SK-N-SH (cell line): ENCODE results near the gene PAXX. TPM values are rescaled to one million over a fixed set of nuclear protein-coding genes. Genes with fewer than 3 reads are reported as not detected.

Experiments used
- CTCF ChIA-PET: fragments of 300-600, 350-600 bp; formaldehyde crosslinking; extraction: SDS; loops from one replicate; lab custom pipeline; 2021; lab: Yijun Ruan, JAX
- POLR2A ChIA-PET: fragments of 350-600 bp; sonication (Branson Sonifier 250); formaldehyde crosslinking; extraction: SDS; loops from one replicate; lab custom pipeline; 2020; ENCODE audit warnings: antibody characterized with exemption, inconsistent platforms; lab: Yijun Ruan, JAX
- DNase-seq: peaks from one replicate; pipeline ENCODE4 v3.0.0; 2012
- H2AFZ ChIP-seq: fragments of 200-600 bp; sonication (generic); 2 replicates; pipeline ENCODE4 v1.8.1; 2016; ENCODE audit warnings: antibody characterized with exemption, mild to moderate bottlenecking, low read depth
- H3F3A ChIP-seq: fragments of 200-600 bp; sonication (generic); replicated peaks from 2 replicates; pipeline ENCODE3; 2016; ENCODE audit warnings: antibody characterized with exemption, mild to moderate bottlenecking; ENCODE audit not compliant: insufficient read depth
- H3K27ac ChIP-seq, 2 experiments: fragments of 200-500 bp in 1 of 2; fragments of 200-600 bp in 1 of 2; sonication (Bioruptor generic) in 1 of 2; sonication (generic), shearing (Covaris generic) in 1 of 2; 2 replicates each; pipeline versions ENCODE4 v1.5.1 to v1.6.1; 2014 to 2016; ENCODE audit warnings: low read depth in 2 of 2, inconsistent platforms in 1 of 2, low read length in 1 of 2, mild to moderate bottlenecking in 1 of 2, mixed read lengths in 1 of 2
- H3K27me3 ChIP-seq: fragments of 200-600 bp; sonication (generic), shearing (Covaris generic); 2 replicates; pipeline ENCODE4 v1.6.1; 2016; ENCODE audit warnings: mixed run types; ENCODE audit not compliant: insufficient read depth
- H3K36me3 ChIP-seq, 2 experiments: fragments of 200-500 bp in 1 of 2; fragments of 200-600 bp in 1 of 2; sonication (Bioruptor generic) in 1 of 2; sonication (generic) in 1 of 2; replicated peaks in 1 of 2; 2 replicates each; pipeline versions ENCODE3 to v1.5.1; 2014 to 2016; ENCODE audit warnings: low read length in 1 of 2, mild to moderate bottlenecking in 1 of 2; ENCODE audit not compliant: insufficient read depth in 2 of 2, control insufficient read depth in 1 of 2
- H3K4me1 ChIP-seq, 2 experiments: fragments of 200-500 bp in 1 of 2; fragments of 200-600 bp in 1 of 2; sonication (Bioruptor generic) in 1 of 2; sonication (generic), shearing (Covaris generic) in 1 of 2; 2 replicates each; pipeline versions ENCODE4 v1.5.1 to v1.6.1; 2014 to 2016; ENCODE audit warnings: low read depth in 1 of 2, low read length in 1 of 2, mixed run types in 1 of 2; ENCODE audit not compliant: insufficient read depth in 2 of 2, control insufficient read depth in 1 of 2
- H3K4me2 ChIP-seq: fragments of 200-600 bp; sonication (generic), shearing (Covaris generic); 2 replicates; pipeline ENCODE4 v1.6.1; 2017; ENCODE audit warnings: mixed run types
- H3K4me3 ChIP-seq, 2 experiments: fragments of 200-500 bp in 1 of 2; fragments of 200-600 bp in 1 of 2; sonication (Bioruptor generic) in 1 of 2; sonication (generic), shearing (Covaris generic) in 1 of 2; 2 replicates each; pipeline versions ENCODE4 v1.5.1 to v1.8.1; 2014 to 2016; ENCODE audit warnings: low read depth in 2 of 2, inconsistent platforms in 1 of 2, low read length in 1 of 2, mild to moderate bottlenecking in 1 of 2, mixed read lengths in 1 of 2, moderate library complexity in 1 of 2
- H3K79me2 ChIP-seq: fragments of 200-600 bp; sonication (generic); 2 replicates; pipeline ENCODE4 v1.8.1; 2017; ENCODE audit warnings: mild to moderate bottlenecking; ENCODE audit not compliant: insufficient read depth
- H3K9ac ChIP-seq: fragments of 200-600 bp; sonication (generic); 2 replicates; pipeline ENCODE4 v1.6.1; 2017; ENCODE audit warnings: mixed run types
- H3K9me2 ChIP-seq: fragments of 200-600 bp; sonication (generic); 2 replicates; pipeline ENCODE4 v1.6.1; 2017; ENCODE audit warnings: mixed run types
- H3K9me3 ChIP-seq: fragments of 200-600 bp; sonication (generic); 2 replicates; pipeline ENCODE4 v1.6.1; 2017; ENCODE audit warnings: mixed run types, mild to moderate bottlenecking, moderate library complexity
- H4K20me1 ChIP-seq: fragments of 200-600 bp; sonication (generic); 2 replicates; pipeline ENCODE4 v1.6.1; 2017; ENCODE audit warnings: mild to moderate bottlenecking, mixed run types; ENCODE audit not compliant: insufficient read depth
- CHD2 ChIP-seq: fragments of 150-350 bp; IDR thresholded peaks from 2 replicates; pipeline ENCODE4 v1.6.1; 2018; ENCODE audit warnings: low read length; ENCODE audit not compliant: partially characterized antibody
- ELF1 ChIP-seq: IDR thresholded peaks from 2 replicates; pipeline ENCODE4 v1.4.0; 2012
- EZH2phosphoT487 ChIP-seq: fragments of 200-600 bp; sonication (generic); IDR thresholded peaks from 2 replicates; pipeline ENCODE4 v1.6.1; 2017; ENCODE audit warnings: low read depth, mixed run types, mild to moderate bottlenecking, antibody characterized with exemption, moderate library complexity, borderline replicate concordance
- FOSL2 ChIP-seq: IDR thresholded peaks from 2 replicates; pipeline ENCODE4 v1.4.0; 2012; ENCODE audit warnings: low read depth, mild to moderate bottlenecking, moderate library complexity, borderline replicate concordance
- FOXM1 ChIP-seq: IDR thresholded peaks from 2 replicates; pipeline ENCODE4 v1.4.0; 2012; ENCODE audit warnings: low read depth, mild to moderate bottlenecking
- GABPA ChIP-seq: IDR thresholded peaks from 2 replicates; pipeline ENCODE4 v1.4.0; 2012; ENCODE audit warnings: low read depth, mild to moderate bottlenecking
- GATA2 ChIP-seq: sonication (generic); formaldehyde crosslinking; IDR thresholded peaks from 2 replicates; pipeline ENCODE4 v1.5.0; 2020; ENCODE audit warnings: mild to moderate bottlenecking, missing genetic modification reagents
- JUND ChIP-seq: IDR thresholded peaks from 2 replicates; pipeline ENCODE4 v1.4.0; 2012
- MEF2A ChIP-seq: IDR thresholded peaks from 2 replicates; pipeline ENCODE4 v1.4.0; 2012; ENCODE audit warnings: low read depth, borderline replicate concordance
- NRF1 ChIP-seq: IDR thresholded peaks from 2 replicates; pipeline ENCODE4 v1.6.1; 2012; ENCODE audit warnings: low read depth, mild to moderate bottlenecking, low read length
- RAD21 ChIP-seq: IDR thresholded peaks from 2 replicates; pipeline ENCODE4 v1.6.1; 2012; ENCODE audit warnings: mild to moderate bottlenecking, low read length
- RCOR1 ChIP-seq: fragments of 150-350 bp; IDR thresholded peaks from 2 replicates; pipeline ENCODE4 v1.6.1; 2017; ENCODE audit warnings: antibody characterized with exemption, low read length
- RFX5 ChIP-seq: IDR thresholded peaks from 2 replicates; pipeline ENCODE4 v1.6.1; 2012; ENCODE audit warnings: mild to moderate bottlenecking, improper control_type of control experiment, low read length
- SIN3A ChIP-seq: IDR thresholded peaks from 2 replicates; pipeline ENCODE4 v1.6.1; 2012; ENCODE audit warnings: low read depth, mild to moderate bottlenecking, low read length, moderate library complexity, borderline replicate concordance
- SMC3 ChIP-seq: IDR thresholded peaks from 2 replicates; pipeline ENCODE4 v1.6.1; 2012; ENCODE audit warnings: low read depth, low read length, improper control_type of control experiment
- TAF1 ChIP-seq: IDR thresholded peaks from 2 replicates; pipeline ENCODE4 v1.6.1; 2012; ENCODE audit warnings: low read depth, mild to moderate bottlenecking, low read length, moderate library complexity, borderline replicate concordance
- TCF12 ChIP-seq: IDR thresholded peaks from 2 replicates; pipeline ENCODE4 v1.4.0; 2012
- TEAD4 ChIP-seq: IDR thresholded peaks from 2 replicates; pipeline ENCODE4 v1.4.0; 2012; ENCODE audit warnings: mild to moderate bottlenecking, borderline replicate concordance; ENCODE audit not compliant: insufficient read depth
- WGBS: methylation state at CpG from one replicate; pipeline ENCODE4 v1.1.6; 2017; ENCODE audit warnings: low lambda C conversion rate; 5-methylcytosine and 5-hydroxymethylcytosine counted together
- polyA plus RNA-seq, 3 experiments: library from polyadenylated mRNA; depleted of rRNA; stranded (reverse); fragments of >200 nt; gene quantifications; 2 replicates each; pipeline ENCODE4 v1.2.3, GENCODE V29; 2012
- TF ChIP-seq, protein P1 (sequence below): fragments of 150-350 bp; IDR thresholded peaks from 2 replicates; pipeline ENCODE4 v1.6.1; 2016; ENCODE audit warnings: mild to moderate bottlenecking, low read depth, low read length
- TF ChIP-seq, protein P2 (sequence below): IDR thresholded peaks from 2 replicates; pipeline ENCODE4; 2012
- TF ChIP-seq, protein P3 (sequence below): IDR thresholded peaks from 2 replicates; pipeline ENCODE4 v1.6.1; 2012; ENCODE audit warnings: mild to moderate bottlenecking, low read depth, low read length, moderate library complexity

Gene PAXX
- polyA plus RNA-seq, 1 of the 3 experiments (the other 2 are of a cell fraction): 52.9 TPM

DNA sequence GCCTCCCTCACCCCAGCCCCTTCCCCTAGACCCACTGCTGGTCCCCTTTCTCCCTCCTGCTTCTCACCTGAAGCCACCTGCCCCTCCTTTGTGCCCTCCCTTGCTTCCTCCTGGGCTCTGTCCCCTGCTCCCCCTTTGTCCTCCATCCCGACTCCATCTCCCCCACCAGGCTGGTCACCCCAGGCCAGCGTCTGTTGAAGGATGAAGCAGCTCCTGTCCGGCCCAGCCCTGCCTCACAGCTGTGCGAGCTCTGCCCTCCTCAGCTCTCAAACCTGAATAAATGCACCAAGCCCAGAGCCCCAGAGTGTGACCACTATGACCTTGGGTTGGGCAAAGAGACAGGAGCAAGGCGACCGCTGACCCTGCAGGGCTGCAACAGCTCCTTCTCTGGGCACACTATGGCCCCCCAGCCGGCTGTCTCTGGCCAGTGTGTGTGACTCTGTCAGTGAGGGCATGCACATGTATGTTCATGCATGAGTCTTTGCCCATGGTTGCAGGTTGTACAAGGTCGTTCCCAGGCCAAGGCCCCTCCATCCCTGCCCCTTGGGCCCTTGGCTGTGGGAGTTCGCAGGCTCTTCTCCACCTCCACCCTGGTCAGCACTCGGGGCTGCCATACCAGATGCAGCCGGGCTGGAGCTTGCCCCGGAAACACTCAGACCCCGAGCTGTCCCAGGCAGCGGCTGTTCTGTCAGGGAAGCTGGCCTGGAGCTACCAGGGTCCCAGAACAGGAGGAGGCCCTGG is 36.9 kb upstream of the PAXX start:
- no peak overlapping the region for H3K9ac ChIP-seq
- no peak overlapping the region for H3K4me2 ChIP-seq
- no peak for TF ChIP-seq RAD21
- no peak for TF ChIP-seq SIN3A
- TF ChIP-seq FOSL2: no peak
- TF ChIP-seq MEF2A: no peak
- no peak for TF ChIP-seq GATA2 (CRISPR knock-in tag)
- TF ChIP-seq TEAD4: no peak
- TF ChIP-seq FOXM1: no peak
- TF ChIP-seq, protein P1, sequence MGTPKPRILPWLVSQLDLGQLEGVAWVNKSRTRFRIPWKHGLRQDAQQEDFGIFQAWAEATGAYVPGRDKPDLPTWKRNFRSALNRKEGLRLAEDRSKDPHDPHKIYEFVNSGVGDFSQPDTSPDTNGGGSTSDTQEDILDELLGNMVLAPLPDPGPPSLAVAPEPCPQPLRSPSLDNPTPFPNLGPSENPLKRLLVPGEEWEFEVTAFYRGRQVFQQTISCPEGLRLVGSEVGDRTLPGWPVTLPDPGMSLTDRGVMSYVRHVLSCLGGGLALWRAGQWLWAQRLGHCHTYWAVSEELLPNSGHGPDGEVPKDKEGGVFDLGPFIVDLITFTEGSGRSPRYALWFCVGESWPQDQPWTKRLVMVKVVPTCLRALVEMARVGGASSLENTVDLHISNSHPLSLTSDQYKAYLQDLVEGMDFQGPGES: no peak
- TF ChIP-seq, protein P2, sequence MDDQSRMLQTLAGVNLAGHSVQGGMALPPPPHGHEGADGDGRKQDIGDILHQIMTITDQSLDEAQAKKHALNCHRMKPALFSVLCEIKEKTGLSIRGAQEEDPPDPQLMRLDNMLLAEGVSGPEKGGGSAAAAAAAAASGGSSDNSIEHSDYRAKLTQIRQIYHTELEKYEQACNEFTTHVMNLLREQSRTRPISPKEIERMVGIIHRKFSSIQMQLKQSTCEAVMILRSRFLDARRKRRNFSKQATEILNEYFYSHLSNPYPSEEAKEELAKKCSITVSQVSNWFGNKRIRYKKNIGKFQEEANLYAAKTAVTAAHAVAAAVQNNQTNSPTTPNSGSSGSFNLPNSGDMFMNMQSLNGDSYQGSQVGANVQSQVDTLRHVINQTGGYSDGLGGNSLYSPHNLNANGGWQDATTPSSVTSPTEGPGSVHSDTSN: no peak
- no peaks in the 10 kb centered on the region for H3K9me2 ChIP-seq
- no peaks in the 10 kb centered on the region for H3F3A ChIP-seq
- POLR2A ChIA-PET: no interaction called here
- no peaks in the 10 kb centered on the region for H3K9me3 ChIP-seq
- CTCF ChIA-PET: interaction anchor here (1.1 to 13.2 kb wide), 2 partner anchors 9 to 77 kb away, joined by 3 to 350 read pairs; partner anchors contain the start of genes ABCA2 and FUT7
- no peaks in the 10 kb centered on the region for H4K20me1 ChIP-seq
- H3K27me3 ChIP-seq: no peaks in the 10 kb centered on the region
- no peak overlapping the region for H3K4me3 ChIP-seq
- no peak overlapping the region for H3K27ac ChIP-seq
- no peak overlapping the region for H2AFZ ChIP-seq
- no peak for DNase-seq
- WGBS: 60% methylated on average over 4 of the region's 14 CpGs
- H3K36me3 ChIP-seq: no peaks in the 10 kb centered on the region
- H3K79me2 ChIP-seq: no peaks in the 10 kb centered on the region
- H3K4me1 ChIP-seq: peaks cover 0 to 20% of the 10 kb centered on the region in 2 experiments; a peak in 2 of 4 replicates

DNA sequence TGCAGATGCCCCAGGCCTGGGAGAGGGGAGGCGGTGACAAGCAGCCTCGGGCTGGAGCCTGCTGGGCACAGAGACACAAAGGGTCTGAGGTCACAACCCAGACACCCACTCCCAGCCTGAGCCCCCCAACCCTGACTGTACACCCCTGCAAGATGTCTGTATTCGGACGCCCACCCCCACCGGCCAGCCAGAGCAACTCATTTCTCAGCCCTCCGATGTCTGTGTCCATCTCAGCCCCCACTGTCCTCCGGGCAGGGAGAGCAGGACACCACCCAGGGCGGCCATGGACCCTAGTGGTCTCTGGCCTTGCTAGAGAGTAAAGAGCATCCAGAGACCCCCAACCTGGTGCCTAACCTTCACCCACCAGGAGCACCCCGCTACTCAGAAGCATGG is 36.3 kb upstream of the PAXX start:
- no peaks in the 10 kb centered on the region for H3K9me2 ChIP-seq
- H3K4me2 ChIP-seq: no peak overlapping the region
- WGBS: 65% methylated on average over 2 of the region's 9 CpGs
- H2AFZ ChIP-seq: no peak overlapping the region
- no peaks in the 10 kb centered on the region for H3F3A ChIP-seq
- no peaks in the 10 kb centered on the region for H3K79me2 ChIP-seq
- no peak overlapping the region for H3K4me3 ChIP-seq
- H4K20me1 ChIP-seq: no peaks in the 10 kb centered on the region
- no peak for DNase-seq
- H3K36me3 ChIP-seq: no peaks in the 10 kb centered on the region
- no peak overlapping the region for H3K27ac ChIP-seq
- H3K4me1 ChIP-seq: peaks cover 0 to 16% of the 10 kb centered on the region in 2 experiments; a peak in 1 of 4 replicates
- no peaks in the 10 kb centered on the region for H3K9me3 ChIP-seq
- H3K9ac ChIP-seq: no peak overlapping the region
- H3K27me3 ChIP-seq: no peaks in the 10 kb centered on the region
- CTCF ChIA-PET: interaction anchor here (1.1 to 13.2 kb wide), 2 partner anchors 9 to 77 kb away, joined by 3 to 350 read pairs; partner anchors contain the start of genes ABCA2 and FUT7
- POLR2A ChIA-PET: no interaction called here
- TF ChIP-seq RFX5 (no peak), ELF1 (no peak), CHD2 (no peak), TAF1 (no peak), TCF12 (no peak), RCOR1 (no peak), GABPA (no peak), JUND (no peak), SMC3 (no peak), RAD21 (no peak), FOSL2 (no peak), NRF1 (no peak), EZH2phosphoT487 (no peak)
- TF ChIP-seq, protein P1: no peak
- TF ChIP-seq, protein P3, sequence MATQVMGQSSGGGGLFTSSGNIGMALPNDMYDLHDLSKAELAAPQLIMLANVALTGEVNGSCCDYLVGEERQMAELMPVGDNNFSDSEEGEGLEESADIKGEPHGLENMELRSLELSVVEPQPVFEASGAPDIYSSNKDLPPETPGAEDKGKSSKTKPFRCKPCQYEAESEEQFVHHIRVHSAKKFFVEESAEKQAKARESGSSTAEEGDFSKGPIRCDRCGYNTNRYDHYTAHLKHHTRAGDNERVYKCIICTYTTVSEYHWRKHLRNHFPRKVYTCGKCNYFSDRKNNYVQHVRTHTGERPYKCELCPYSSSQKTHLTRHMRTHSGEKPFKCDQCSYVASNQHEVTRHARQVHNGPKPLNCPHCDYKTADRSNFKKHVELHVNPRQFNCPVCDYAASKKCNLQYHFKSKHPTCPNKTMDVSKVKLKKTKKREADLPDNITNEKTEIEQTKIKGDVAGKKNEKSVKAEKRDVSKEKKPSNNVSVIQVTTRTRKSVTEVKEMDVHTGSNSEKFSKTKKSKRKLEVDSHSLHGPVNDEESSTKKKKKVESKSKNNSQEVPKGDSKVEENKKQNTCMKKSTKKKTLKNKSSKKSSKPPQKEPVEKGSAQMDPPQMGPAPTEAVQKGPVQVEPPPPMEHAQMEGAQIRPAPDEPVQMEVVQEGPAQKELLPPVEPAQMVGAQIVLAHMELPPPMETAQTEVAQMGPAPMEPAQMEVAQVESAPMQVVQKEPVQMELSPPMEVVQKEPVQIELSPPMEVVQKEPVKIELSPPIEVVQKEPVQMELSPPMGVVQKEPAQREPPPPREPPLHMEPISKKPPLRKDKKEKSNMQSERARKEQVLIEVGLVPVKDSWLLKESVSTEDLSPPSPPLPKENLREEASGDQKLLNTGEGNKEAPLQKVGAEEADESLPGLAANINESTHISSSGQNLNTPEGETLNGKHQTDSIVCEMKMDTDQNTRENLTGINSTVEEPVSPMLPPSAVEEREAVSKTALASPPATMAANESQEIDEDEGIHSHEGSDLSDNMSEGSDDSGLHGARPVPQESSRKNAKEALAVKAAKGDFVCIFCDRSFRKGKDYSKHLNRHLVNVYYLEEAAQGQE: no peak
